ENCODE results near the gene SASH1.

Gene SASH1

DNA sequence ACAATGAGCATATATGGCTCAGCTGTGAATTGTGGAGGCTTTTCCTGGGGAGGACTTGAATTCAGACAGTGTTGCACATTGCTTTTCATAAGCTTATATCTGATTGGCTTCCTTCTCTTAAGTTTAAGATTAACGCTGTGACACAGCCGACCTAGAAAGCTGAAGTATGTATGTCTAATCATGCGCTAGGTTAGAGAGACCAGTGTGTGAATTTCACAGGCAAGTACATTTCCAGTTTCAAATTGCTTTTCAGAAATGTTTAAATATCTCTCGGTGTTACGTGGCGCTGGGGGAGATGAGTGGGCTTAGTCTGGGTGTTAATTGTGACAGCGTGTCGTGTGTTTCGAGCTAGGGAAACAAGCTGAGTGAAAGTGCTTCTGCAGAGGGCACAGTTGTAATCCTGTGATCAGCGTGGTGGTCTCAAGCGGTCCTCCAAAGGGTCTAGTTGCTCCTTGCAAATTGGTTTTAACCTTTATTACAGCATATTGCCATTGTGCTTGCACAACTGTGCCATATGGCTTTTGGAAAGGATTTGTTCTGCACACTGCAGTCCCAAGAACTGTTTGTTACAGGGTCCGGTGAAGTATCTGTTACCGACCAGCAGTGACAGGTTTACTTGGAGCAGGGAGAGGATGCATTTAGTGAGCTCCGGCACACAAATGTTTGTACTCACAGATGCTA is 166.6 kb downstream of the SASH1 start:
- H3K4me1 ChIP-seq (ENCODE audit: insufficient read depth, low read length, severe bottlenecking): no peaks in the 10 kb centered on the region
- no peaks in the 10 kb centered on the region; the same call in 1 of the 2 replicates for H3K27me3 ChIP-seq (ENCODE audit: insufficient read depth, low read length)
- no peak overlapping the region for H3K4me3 ChIP-seq (ENCODE audit: low read depth, low read length, poor library complexity, severe bottlenecking)
- H3K79me2 ChIP-seq (ENCODE audit: insufficient read depth, low read length): no peaks in the 10 kb centered on the region
- H3K36me3 ChIP-seq (ENCODE audit: insufficient read depth, low read length): no peaks in the 10 kb centered on the region
- no peak overlapping the region for H3K9ac ChIP-seq (ENCODE audit: low read length)
- H3K4me2 ChIP-seq (ENCODE audit: low read length): no peak overlapping the region
- no peak for TF ChIP-seq EZH2 (IDR thresholded peaks at IDR 0.05; ENCODE audit: borderline replicate concordance, low read length)
- TF ChIP-seq, protein P1, sequence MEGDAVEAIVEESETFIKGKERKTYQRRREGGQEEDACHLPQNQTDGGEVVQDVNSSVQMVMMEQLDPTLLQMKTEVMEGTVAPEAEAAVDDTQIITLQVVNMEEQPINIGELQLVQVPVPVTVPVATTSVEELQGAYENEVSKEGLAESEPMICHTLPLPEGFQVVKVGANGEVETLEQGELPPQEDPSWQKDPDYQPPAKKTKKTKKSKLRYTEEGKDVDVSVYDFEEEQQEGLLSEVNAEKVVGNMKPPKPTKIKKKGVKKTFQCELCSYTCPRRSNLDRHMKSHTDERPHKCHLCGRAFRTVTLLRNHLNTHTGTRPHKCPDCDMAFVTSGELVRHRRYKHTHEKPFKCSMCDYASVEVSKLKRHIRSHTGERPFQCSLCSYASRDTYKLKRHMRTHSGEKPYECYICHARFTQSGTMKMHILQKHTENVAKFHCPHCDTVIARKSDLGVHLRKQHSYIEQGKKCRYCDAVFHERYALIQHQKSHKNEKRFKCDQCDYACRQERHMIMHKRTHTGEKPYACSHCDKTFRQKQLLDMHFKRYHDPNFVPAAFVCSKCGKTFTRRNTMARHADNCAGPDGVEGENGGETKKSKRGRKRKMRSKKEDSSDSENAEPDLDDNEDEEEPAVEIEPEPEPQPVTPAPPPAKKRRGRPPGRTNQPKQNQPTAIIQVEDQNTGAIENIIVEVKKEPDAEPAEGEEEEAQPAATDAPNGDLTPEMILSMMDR (IDR thresholded peaks at IDR 0.05; ENCODE audit: low read length): no peak
- H3K27ac ChIP-seq (ENCODE audit: low read depth, low read length, poor library complexity, severe bottlenecking): no peak overlapping the region
- H3F3A ChIP-seq (ENCODE audit: insufficient read depth, low read length): no peaks in the 10 kb centered on the region
- H2AFZ ChIP-seq (ENCODE audit: low read length): no peak overlapping the region
- no peaks in the 10 kb centered on the region for H3K9me3 ChIP-seq (ENCODE audit: low read length)
- H4K20me1 ChIP-seq (ENCODE audit: insufficient read depth, low read length): no peaks in the 10 kb centered on the region
- no peaks in the 10 kb centered on the region for H3K9me2 ChIP-seq (ENCODE audit: low read depth, low read length)

DNA sequence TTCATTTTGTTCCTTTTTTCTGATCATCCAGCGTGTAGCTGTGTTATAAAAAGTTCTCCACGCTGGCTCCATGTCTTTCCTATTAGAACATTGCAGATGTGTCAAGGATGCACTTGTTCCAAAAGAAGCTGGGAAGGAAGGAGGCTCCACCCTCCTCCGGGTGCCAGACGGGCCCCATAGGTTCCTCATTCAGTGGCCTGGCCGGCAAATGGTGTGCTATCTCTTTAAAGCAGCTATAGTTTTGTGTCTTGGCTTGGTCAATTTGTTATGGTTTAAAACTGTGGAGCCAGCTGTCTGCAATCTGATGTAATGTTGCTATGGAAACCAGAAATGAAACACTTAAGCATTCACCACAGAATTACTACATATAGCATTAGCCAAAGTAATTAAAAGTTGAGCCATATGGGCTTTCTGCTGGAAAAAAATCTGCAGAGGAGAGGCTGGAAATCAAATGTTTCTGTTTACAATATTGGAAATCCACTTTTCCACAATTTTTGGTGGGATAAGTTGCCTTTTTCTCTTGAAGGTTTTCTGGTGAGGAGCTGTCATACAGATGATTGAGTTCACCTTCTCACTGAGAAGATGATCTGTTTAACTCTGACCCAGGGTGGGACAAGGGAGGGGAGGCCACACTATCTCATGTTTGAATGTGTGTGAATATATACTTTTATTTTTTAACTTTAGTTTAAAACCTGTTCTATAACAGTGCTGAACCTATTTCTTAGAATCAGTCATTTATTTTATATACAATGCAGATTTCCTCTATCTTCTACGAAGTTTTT is 167.4 kb downstream of the SASH1 start:
- Histone ChIP-seq H3K27me3 (ENCODE audit: insufficient read depth, low read length) (no peaks in the 10 kb centered on the region; the same call in 1 of the 2 replicates), H3K27ac (ENCODE audit: low read depth, low read length, poor library complexity, severe bottlenecking) (no peak overlapping the region), H2AFZ (ENCODE audit: low read length) (no peak overlapping the region), H3K9ac (ENCODE audit: low read length) (no peak overlapping the region), H3K9me2 (ENCODE audit: low read depth, low read length) (no peaks in the 10 kb centered on the region), H3K4me2 (ENCODE audit: low read length) (no peak overlapping the region), H3K4me1 (ENCODE audit: insufficient read depth, low read length, severe bottlenecking) (no peaks in the 10 kb centered on the region), H3F3A (ENCODE audit: insufficient read depth, low read length) (no peaks in the 10 kb centered on the region), H3K36me3 (ENCODE audit: insufficient read depth, low read length) (no peaks in the 10 kb centered on the region), H3K79me2 (ENCODE audit: insufficient read depth, low read length) (no peaks in the 10 kb centered on the region), H3K9me3 (ENCODE audit: low read length) (no peaks in the 10 kb centered on the region), H4K20me1 (ENCODE audit: insufficient read depth, low read length) (no peaks in the 10 kb centered on the region), H3K4me3 (ENCODE audit: low read depth, low read length, poor library complexity, severe bottlenecking) (no peak overlapping the region)
- TF ChIP-seq, protein P1 (IDR thresholded peaks at IDR 0.05; ENCODE audit: low read length): no peak
- TF ChIP-seq EZH2 (IDR thresholded peaks at IDR 0.05; ENCODE audit: borderline replicate concordance, low read length): no peak

DNA sequence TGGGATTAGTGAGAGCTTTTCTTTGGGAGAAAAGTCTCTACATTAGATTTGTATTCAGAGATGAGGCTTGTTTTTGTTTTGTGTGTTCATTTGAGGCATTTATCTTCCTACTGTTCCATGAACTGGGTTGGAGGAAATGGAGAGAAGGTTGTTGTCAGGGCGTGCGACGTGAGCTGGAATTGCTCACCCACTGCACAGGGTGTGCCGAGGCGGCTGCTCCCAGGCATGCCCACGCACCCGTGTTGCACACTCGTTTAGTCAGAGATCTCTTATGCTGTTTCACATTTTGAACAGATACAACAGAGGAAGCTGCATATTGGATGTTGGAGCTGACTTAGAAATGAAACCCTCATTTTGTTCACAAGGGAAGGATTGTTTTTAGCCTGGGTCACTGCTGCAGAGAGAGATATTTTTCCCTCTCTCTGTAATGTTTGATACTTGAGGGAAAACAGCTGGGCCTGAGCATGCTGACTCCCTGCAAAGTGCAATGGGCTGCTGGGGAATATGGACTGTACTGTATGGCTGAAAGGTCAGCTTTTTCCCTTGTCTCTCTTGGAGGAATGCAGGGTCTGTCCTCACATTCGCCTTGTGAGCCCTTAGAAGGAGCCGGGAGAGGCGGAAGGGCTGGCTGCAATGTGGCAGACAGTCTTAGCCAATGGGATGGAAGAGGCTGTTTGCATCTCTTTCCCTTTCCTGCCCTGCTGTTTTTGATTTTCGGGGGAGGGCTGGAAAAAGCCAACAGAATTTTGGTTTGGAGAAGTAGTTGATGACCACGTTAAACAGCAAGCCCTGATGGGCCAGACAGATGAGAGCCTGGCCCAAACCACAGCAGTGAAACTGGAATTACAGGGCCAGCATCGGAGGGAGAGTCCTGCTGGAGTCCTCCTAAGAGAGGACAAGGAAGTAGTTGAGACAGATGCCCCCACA is 170.8 kb downstream of the SASH1 start:
- no peaks in the 10 kb centered on the region for H3F3A ChIP-seq (ENCODE audit: insufficient read depth, low read length)
- no peaks in the 10 kb centered on the region for H3K4me1 ChIP-seq (ENCODE audit: insufficient read depth, low read length, severe bottlenecking)
- no peaks in the 10 kb centered on the region for H3K36me3 ChIP-seq (ENCODE audit: insufficient read depth, low read length)
- no peaks in the 10 kb centered on the region for H3K9me3 ChIP-seq (ENCODE audit: low read length)
- TF ChIP-seq, protein P1 (IDR thresholded peaks at IDR 0.05; ENCODE audit: low read length): no peak
- H3K27me3 ChIP-seq (ENCODE audit: insufficient read depth, low read length): peaks cover 4% of the 10 kb centered on the region; the same call in 1 of the 2 replicates
- H3K79me2 ChIP-seq (ENCODE audit: insufficient read depth, low read length): no peaks in the 10 kb centered on the region
- no peak overlapping the region for H3K4me3 ChIP-seq (ENCODE audit: low read depth, low read length, poor library complexity, severe bottlenecking)
- H4K20me1 ChIP-seq (ENCODE audit: insufficient read depth, low read length): no peaks in the 10 kb centered on the region
- H2AFZ ChIP-seq (ENCODE audit: low read length): no peak overlapping the region
- H3K27ac ChIP-seq (ENCODE audit: low read depth, low read length, poor library complexity, severe bottlenecking): no peak overlapping the region
- H3K9me2 ChIP-seq (ENCODE audit: low read depth, low read length): no peaks in the 10 kb centered on the region
- no peak overlapping the region for H3K4me2 ChIP-seq (ENCODE audit: low read length)
- H3K9ac ChIP-seq (ENCODE audit: low read length): no peak overlapping the region
